B cell (primary cell): ENCODE data around the gene F13A1. TPM values are rescaled to one million over a fixed set of nuclear protein-coding genes. Genes with fewer than 3 reads are reported as not detected.
A peak's percentile ranks its signal among the peaks of the same experiment; 100 is the strongest.

Experiments used
- ATAC-seq: fragments of 200-7000 bp; cut with Tn5 transposase; one replicate; pipeline ENCODE4 v1.10.0; 2021; ENCODE audit warnings: low read depth, mild to moderate bottlenecking, moderate number of reproducible peaks, moderate library complexity
- CTCF ChIA-PET: fragments of 350-600 bp; sonication (Branson Sonifier 250); formaldehyde crosslinking; loops from one replicate; lab custom pipeline; 2021; ENCODE audit warnings: antibody characterized with exemption, inconsistent platforms; lab: Charles Lee
- POLR2A ChIA-PET: fragments of 350-600 bp; sonication (Branson Sonifier 250); formaldehyde crosslinking; loops from one replicate; lab custom pipeline; 2021; ENCODE audit warnings: antibody characterized with exemption; lab: Charles Lee
- DNase-seq: peaks from one replicate; pipeline ENCODE4 v3.0.0; 2013
- H2AFZ ChIP-seq: 2 replicates; pipeline ENCODE4 v1.6.1; 2012; ENCODE audit warnings: mild to moderate bottlenecking, low read depth, low read length; ENCODE audit not compliant: insufficient read depth, poor library complexity, severe bottlenecking
- H3K27ac ChIP-seq, 2 donors: 1 replicate in 1 of 2; 2 replicates in 1 of 2; pipeline ENCODE4 v1.5.1; 2012 to 2013; ENCODE audit warnings: low read length in 2 of 2, mild to moderate bottlenecking in 2 of 2, moderate library complexity in 1 of 2
- H3K27me3 ChIP-seq, 4 experiments: fragments of 200-600 bp in 1 of 4; sonication (generic) in 1 of 4; replicated peaks in 1 of 4; 1 replicate in 2 of 4; 2 replicates in 2 of 4; pipeline versions ENCODE4 v1.6.1 to v1.7.0; 2013 to 2016; ENCODE audit warnings: low read length in 3 of 4, mild to moderate bottlenecking in 2 of 4, mixed read lengths in 1 of 4, moderate library complexity in 1 of 4; ENCODE audit not compliant: insufficient read depth in 4 of 4, control insufficient read depth in 3 of 4; ENCODE audit errors: control extremely low read depth in 1 of 4
- H3K36me3 ChIP-seq, 2 experiments: replicated peaks in 1 of 2; 1 replicate in 1 of 2; 2 replicates in 1 of 2; pipeline versions ENCODE4 v1.6.1 to v1.7.1; 2013; ENCODE audit warnings: low read length in 1 of 2; ENCODE audit not compliant: insufficient read depth in 2 of 2, control insufficient read depth in 1 of 2; ENCODE audit errors: control extremely low read depth in 1 of 2, extremely low read depth in 1 of 2
- H3K4me1 ChIP-seq, 2 donors: fragments of 200-600 bp in 1 of 2; sonication (generic) in 1 of 2; 1 replicate in 1 of 2; 2 replicates in 1 of 2; pipeline versions ENCODE4 v1.5.1 to v1.6.1; 2013 to 2017; ENCODE audit warnings: low read length in 2 of 2; ENCODE audit not compliant: control insufficient read depth in 2 of 2, insufficient read depth in 2 of 2
- H3K4me2 ChIP-seq: replicated peaks from 2 replicates; pipeline ENCODE3; 2012; ENCODE audit warnings: mild to moderate bottlenecking, low read depth, low read length; ENCODE audit not compliant: poor library complexity, severe bottlenecking
- H3K4me3 ChIP-seq, 5 experiments: fragments of 200-600 bp in 1 of 5; sonication (generic) in 1 of 5; 1 replicate in 3 of 5; 2 replicates in 2 of 5; pipeline versions ENCODE4 v1.5.1 to v1.7.0; 2011 to 2016; ENCODE audit warnings: low read length in 4 of 5, mild to moderate bottlenecking in 4 of 5, low read depth in 2 of 5, control low read depth in 1 of 5, moderate library complexity in 1 of 5; ENCODE audit not compliant: insufficient read depth in 1 of 5; ENCODE audit errors: control extremely low read depth in 1 of 5, extremely low read depth in 1 of 5
- H3K79me2 ChIP-seq: fragments of 200-600 bp; sonication (generic); one replicate; pipeline ENCODE4 v1.6.0; 2016; ENCODE audit warnings: low read length; ENCODE audit not compliant: control insufficient read depth, insufficient read depth
- H3K9ac ChIP-seq: fragments of 200-600 bp; sonication (generic); 2 replicates; pipeline ENCODE4 v1.6.1; 2017; ENCODE audit warnings: mild to moderate bottlenecking, low read length, moderate library complexity
- H3K9me3 ChIP-seq, 3 donors: one replicate each; pipeline versions ENCODE4 v1.6.1 to v1.7.1; 2013; ENCODE audit warnings: low read length in 2 of 3; ENCODE audit not compliant: control insufficient read depth in 2 of 3, insufficient read depth in 1 of 3; ENCODE audit errors: control extremely low read depth in 1 of 3
- H4K20me1 ChIP-seq: 2 replicates; pipeline ENCODE4 v1.6.0; 2012; ENCODE audit warnings: mild to moderate bottlenecking, low read length; ENCODE audit not compliant: insufficient read depth, control insufficient read depth, poor library complexity, severe bottlenecking
- H3K27ac Mint-ChIP-seq: one replicate; pipeline ENCODE4 v1.8.0; 2021; ENCODE audit warnings: mixed read lengths
- H3K27me3 Mint-ChIP-seq: one replicate; pipeline ENCODE4 v1.8.0; 2021; ENCODE audit warnings: mixed read lengths
- H3K4me1 Mint-ChIP-seq: one replicate; pipeline ENCODE4 v1.8.0; 2021; ENCODE audit warnings: mixed read lengths
- H3K4me3 Mint-ChIP-seq: one replicate; pipeline ENCODE4 v1.8.0; 2021; ENCODE audit warnings: mixed read lengths
- H3K9me3 Mint-ChIP-seq: one replicate; pipeline ENCODE4 v1.8.0; 2022; ENCODE audit warnings: mixed read lengths; ENCODE audit not compliant: insufficient read depth
- CTCF ChIP-seq: fragments of 200-600 bp; IDR thresholded peaks from one replicate; pipeline ENCODE4 v1.8.0; 2022; ENCODE audit warnings: antibody characterized with exemption, mild to moderate bottlenecking
- EZH2 ChIP-seq: IDR thresholded peaks from 2 replicates; pipeline ENCODE4 v1.6.1; 2012; ENCODE audit warnings: borderline replicate concordance, low read depth, mild to moderate bottlenecking, moderate library complexity, low read length; ENCODE audit not compliant: insufficient read depth, poor library complexity, severe bottlenecking
- WGBS: methylation state at CpG from one replicate; pipeline ENCODE4 v1.1.5; 2013; ENCODE audit warnings: missing lambda C conversion rate; ENCODE audit not compliant: insufficient coverage; 5-methylcytosine and 5-hydroxymethylcytosine counted together
- intact Hi-C: fragments of 100-400 bp; cut with micrococcal nuclease; formaldehyde crosslinking; loops from one replicate; pipeline ENCODE4 v1.10.0; 2022
- polyA plus RNA-seq: library from polyadenylated mRNA; depleted of rRNA; stranded (reverse); fragments of >200 nt; gene quantifications from 2 replicates; pipeline ENCODE4 v1.2.3, GENCODE V29; 2012
- total RNA-seq, 2 donors: library from RNA; stranded (reverse); fragments of 120-200 nt in 1 of 2; gene quantifications; 1 replicate in 1 of 2; 2 replicates in 1 of 2; pipeline versions ENCODE4 v1.2.3 to v1.2.4, GENCODE V29; 2013 to 2022

F13A1 gene
- total and polyA plus RNA-seq, 2 donors (not counting 1 experiment from before 2014, with no cell fraction given), result 0.43 to 2.0 TPM

DNA sequence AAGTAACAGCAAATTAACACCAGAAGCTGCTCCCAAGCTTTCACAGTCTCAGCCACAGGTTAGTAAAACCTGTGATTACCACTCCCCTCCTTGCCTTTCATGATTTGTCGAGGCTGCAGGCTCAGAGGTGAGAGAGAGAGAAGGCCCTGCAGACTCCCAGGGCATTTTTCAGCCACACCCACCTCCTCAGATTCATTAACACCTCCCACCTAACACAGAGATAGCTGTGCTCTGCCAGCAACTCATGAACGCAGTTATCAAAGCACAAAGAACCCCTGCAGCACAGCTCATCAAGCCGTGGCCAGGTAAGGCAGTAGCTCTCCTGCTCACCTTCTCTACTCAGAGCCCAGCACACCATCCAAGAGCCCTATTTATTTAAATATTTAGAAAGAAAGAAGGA is 27.1 kb downstream of the F13A1 start:
- no peak overlapping the region for H3K4me3 Mint-ChIP-seq
- Histone ChIP-seq H3K27ac (no peak overlapping the region), H3K36me3 (no peaks in the 10 kb centered on the region), H3K4me2 (no peak overlapping the region), H4K20me1 (no peaks in the 10 kb centered on the region), H3K27me3 (peaks cover 0 to 10% (median 2%) of the 10 kb centered on the region in 4 experiments), H3K9me3 (no peaks in the 10 kb centered on the region), H3K79me2 (no peaks in the 10 kb centered on the region), H3K9ac (no peak overlapping the region), H2AFZ (no peak overlapping the region), H3K4me3 (no peak overlapping the region), H3K4me1 (no peaks in the 10 kb centered on the region)
- no peak for ATAC-seq
- peaks cover 20% of the 10 kb centered on the region for H3K27me3 Mint-ChIP-seq
- ChIA-PET POLR2A (no interaction called here), CTCF (interaction anchor here (0.9 kb wide), 1 partner anchor 14 kb away, joined by 3 read pairs; no protein-coding TSS in a partner anchor)
- TF ChIP-seq EZH2, result no peak
- TF ChIP-seq CTCF, result no peak
- H3K9me3 Mint-ChIP-seq, result no peaks in the 10 kb centered on the region
- H3K27ac Mint-ChIP-seq, result no peak overlapping the region
- H3K4me1 Mint-ChIP-seq, result no peaks in the 10 kb centered on the region
- intact Hi-C loops, result no loop called here
- 37% methylated on average over 3 of the region's 3 CpGs for WGBS
- DNase-seq, result no peak

DNA sequence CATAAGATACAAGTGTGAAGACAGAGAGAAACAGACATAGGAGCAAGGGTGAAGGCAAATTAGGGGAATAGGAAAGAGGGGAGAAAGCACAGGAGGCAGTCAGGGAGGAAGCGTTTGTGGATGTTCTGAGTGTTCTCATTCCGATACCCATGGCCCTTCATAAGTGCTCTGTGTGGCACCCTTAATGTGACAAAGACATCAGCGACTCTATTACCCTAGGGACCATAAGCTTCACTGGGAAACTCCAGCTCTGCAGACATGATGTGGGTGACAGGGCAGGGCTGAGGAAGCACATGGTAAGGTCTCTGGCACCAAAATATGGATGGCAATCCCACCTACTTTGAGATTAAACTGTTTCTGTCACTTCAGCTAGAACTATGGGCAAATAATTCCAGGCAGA is 33.0 kb downstream of the F13A1 start:
- Histone ChIP-seq H3K4me2 (no peak overlapping the region), H4K20me1 (no peaks in the 10 kb centered on the region), H3K4me1 (peaks cover 6 to 9% of the 10 kb centered on the region in 2 donors), H2AFZ (no peak overlapping the region), H3K4me3 (no peak overlapping the region), H3K9ac (no peak overlapping the region), H3K79me2 (no peaks in the 10 kb centered on the region), H3K27me3 (peaks cover 0 to 10% (median 2%) of the 10 kb centered on the region in 4 experiments), H3K36me3 (no peaks in the 10 kb centered on the region), H3K27ac (no peak overlapping the region), H3K9me3 (no peaks in the 10 kb centered on the region)
- no peak overlapping the region for H3K27ac Mint-ChIP-seq
- TF ChIP-seq EZH2, result no peak
- no peak for TF ChIP-seq CTCF
- peaks cover 18% of the 10 kb centered on the region for H3K27me3 Mint-ChIP-seq
- WGBS, result 50% methylated on average over 2 of the region's 3 CpGs
- ChIA-PET POLR2A (no interaction called here), CTCF (no interaction called here)
- peak; percentile 62 for ATAC-seq
- no peak overlapping the region for H3K4me3 Mint-ChIP-seq
- H3K4me1 Mint-ChIP-seq, result peaks cover 27% of the 10 kb centered on the region
- intact Hi-C loops, result no loop called here
- DNase-seq, result no peak
- H3K9me3 Mint-ChIP-seq, result no peaks in the 10 kb centered on the region
